HG03196 (cell line): ENCODE measurements around the gene ZBTB7C.

Experiments
- ATAC-seq: cut with Tn5 transposase; IDR thresholded peaks from one replicate; pipeline ENCODE4 v1.9.1; 2021; ENCODE audit not compliant: unreplicated experiment

The ZBTB7C gene

GRCh38 chr18:48355276-48356115 lies 53.7 kb downstream of the ZBTB7C start:
- ATAC-seq = no peak

- no peak for ATAC-seq
Measured at GRCh38 chr18:48354746-48355260, 54.4 kb downstream of the ZBTB7C start.

DNA sequence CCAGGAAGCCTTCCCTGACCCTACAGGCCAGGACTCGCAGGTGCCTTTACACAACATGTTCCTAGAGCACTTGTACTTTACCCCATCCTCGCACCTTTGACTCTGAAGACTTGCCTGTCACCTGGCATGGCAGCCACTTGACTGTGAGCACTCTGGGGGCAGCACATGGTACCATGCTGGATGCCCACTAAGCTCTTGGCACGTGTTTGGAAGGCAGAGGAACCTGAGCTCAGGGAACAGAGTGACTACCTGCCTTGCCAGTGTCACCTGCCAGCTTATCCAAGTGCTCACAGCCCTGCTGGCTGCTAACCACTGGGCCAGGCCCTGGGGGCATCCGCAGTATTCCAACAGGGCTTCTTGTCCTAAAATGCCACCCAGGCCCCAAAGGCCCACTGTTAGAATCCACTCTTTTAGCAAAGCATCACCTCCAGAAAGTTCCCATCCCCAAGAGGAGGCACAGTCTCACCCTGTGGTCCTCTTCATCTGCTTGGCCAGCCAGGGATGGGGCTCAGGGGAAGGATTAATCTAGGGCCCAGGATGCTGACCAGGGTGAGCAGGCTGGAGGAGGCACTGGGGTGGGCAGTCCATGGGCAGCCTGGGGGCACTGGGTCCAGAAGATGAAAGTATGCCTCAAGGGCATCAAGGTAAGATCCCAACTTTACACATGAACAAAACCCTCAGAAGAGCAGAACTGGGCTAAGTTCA lies 57.0 kb downstream of the ZBTB7C start:
- ATAC-seq = no peak

GRCh38 chr18:48351216-48352050 lies 57.8 kb downstream of the ZBTB7C start:
- ATAC-seq = no peak

- ATAC-seq = no peak
Measured at GRCh38 chr18:48348739-48349138, 60.4 kb downstream of the ZBTB7C start.

DNA sequence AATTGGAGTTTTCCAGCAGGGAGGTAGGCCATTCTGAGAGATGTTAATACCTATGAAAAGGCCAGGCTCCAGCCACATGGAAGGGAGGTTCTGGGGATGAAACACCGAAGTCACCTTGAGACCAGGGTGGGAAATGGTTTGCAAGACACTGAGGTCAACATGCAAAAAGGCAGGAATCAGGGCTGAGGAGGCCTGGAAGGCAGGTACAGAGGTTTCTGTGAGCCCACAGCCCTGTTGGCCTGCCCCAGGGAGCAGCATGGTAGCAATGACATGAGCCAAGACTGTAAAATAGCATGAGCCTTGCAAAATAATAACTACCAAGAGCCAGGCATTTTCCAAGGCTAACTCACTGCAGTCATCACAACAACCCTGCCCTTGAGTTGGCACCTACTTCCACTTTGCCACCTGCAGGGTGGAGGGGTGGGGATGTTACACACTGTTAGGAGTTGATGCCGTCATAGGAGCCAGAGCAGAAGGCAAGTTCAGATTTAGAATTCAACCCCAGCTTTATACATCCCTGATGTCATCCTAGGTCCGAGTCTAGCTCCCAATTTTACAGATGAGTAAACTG lies 61.3 kb downstream of the ZBTB7C start:
- ATAC-seq = no peak

GRCh38 chr18:48345596-48345995 lies 63.6 kb downstream of the ZBTB7C start:
- ATAC-seq = no peak

DNA sequence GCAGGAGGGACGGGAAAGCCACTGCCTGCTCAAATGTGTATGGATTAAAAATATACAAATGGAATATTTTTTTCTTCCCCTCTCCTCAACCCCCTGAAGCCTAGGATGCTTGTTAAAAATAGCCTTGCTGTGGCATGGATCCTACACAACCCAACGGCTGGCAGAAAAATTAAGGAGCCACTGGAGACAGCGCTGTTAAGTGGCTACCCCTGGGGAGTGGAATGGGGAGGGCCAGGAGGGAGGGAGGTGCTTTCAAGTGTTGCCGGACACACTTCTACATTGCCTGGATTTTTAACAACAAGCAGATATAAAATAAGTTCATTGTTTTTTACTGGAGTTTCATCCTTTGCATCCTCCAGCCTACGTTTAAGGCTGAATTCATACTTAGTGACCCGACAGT lies 66.6 kb downstream of the ZBTB7C start:
- no peak for ATAC-seq

DNA sequence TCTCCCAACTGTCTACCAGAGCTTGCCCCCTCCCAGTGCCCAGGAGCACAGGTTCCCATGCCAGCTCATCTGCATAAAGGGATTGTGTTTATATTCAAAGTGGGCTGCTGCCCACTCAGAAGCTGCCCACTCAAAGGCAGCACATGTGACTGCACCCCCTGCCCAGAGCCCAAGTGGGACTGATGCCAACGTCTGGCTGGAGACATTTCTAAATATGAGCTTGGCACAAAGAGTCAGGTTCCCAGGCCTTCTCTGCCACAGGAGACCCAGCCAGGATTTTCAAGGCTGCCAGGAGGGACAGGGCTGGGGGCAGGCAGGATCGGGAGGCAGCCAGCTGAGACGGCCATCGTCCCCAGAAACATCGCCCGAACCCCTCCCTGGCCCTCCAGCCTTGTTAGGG lies 67.1 kb downstream of the ZBTB7C start:
- ATAC-seq = no peak

- ATAC-seq = no peak
Measured at GRCh38 chr18:48340560-48340959, 68.6 kb downstream of the ZBTB7C start.

DNA sequence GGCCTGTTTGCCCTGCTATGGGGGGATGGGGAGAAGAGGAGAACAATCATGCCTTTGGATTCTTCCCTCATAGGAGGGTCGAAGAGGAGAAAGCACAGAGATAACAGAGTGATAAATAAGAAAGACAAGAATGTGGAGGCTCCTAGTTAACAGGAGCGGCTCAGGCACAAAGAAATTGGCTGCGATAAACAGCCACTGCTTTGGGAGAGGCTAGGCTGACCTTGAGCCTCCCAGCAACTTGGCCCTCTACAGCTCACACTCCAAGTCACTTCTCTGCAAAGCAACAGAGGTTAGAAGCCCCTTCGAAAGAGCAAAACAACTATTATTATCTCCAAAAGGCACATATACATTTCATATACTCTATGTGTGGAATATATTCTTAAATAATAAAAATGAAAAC lies 69.5 kb downstream of the ZBTB7C start:
- ATAC-seq = no peak

DNA sequence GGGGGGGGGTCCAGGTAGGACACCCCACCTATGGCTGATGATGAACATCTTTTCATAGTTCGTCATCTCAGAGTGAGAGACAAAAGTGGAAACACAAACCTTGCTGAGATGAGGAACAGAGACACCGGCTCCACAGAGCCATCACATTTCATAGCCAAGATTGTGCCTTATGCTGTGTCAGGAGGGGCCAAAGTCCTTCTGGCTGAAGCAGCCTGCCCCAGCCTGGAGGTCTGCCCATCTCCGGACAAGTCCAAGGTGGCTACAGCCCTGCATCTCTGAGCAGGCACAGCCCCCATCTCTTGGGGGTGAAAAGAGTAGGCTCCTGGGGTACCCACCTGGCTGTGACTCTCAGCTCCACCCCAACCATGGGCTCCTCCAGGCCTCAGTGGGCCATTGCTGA lies 70.3 kb downstream of the ZBTB7C start:
- ATAC-seq = no peak

DNA sequence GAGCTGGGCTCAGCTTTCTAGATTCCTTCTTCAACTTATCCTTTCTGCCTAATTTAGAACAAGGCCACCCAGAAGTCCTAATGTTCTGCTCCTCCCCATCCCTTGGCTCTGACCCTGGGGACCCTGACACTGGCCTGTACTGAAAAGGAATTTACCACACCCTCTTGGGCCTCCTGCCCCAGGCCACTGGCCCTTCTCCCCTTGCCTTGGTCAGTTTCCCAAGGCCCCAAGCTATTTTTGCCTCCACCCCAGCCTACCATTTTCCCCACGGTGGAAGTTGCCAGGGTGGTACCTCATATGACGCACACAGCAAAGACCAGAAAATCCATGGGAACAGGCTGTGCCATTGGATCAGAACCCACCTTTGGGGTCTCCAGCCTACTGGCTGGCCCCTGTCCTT lies 72.1 kb downstream of the ZBTB7C start:
- ATAC-seq = no peak

- no peak for ATAC-seq
Measured at GRCh38 chr18:48336332-48336731, 72.9 kb downstream of the ZBTB7C start.

DNA sequence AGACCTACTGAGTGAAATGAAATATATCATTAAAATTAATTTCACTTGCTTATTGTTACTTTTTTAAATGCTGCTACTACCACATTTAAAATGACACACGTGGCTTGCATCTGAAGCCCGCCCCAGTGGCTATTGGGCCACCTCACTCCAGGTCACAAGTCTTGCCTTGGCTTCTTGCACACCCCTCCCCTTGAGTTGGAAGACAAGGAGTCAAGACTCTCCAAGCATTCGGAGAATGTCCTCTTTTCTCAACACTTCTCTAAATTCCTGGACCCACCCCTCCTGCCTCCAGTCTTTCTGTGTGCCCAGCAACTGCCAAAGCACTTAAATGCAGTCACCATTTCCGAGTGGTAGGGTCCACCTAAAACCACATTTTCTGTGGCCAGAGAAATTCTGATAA lies 73.4 kb downstream of the ZBTB7C start:
- ATAC-seq = no peak

GRCh38 chr18:48334845-48335244 lies 74.3 kb downstream of the ZBTB7C start:
- ATAC-seq = no peak

DNA sequence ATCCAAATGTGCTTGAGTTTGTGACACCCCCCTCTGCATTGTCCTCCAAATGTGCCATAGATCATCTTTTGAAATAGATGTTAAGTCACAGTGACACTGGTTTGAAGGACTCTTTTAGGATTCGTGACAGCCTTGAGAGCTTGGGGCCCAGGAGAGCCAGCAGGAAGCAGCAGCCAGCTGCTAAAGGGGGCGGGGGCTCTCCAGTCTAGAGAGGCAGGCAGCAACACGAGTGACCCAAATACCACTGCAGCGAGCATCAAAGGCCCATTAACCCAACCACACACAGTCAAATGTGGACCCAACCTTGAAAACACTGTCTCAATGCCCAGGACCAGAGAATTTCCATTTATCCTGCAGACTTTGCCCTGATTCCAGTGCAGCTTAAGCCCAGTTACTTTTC lies 75.6 kb downstream of the ZBTB7C start:
- ATAC-seq = no peak

- no peak for ATAC-seq
Measured at GRCh38 chr18:48330016-48330991, 78.9 kb downstream of the ZBTB7C start.

- no peak for ATAC-seq
Measured at GRCh38 chr18:48328473-48329210, 80.5 kb downstream of the ZBTB7C start.
